Peyer's patch (tissue), 4 donors: ENCODE data around the gene NFIX. TPM values are rescaled to one million over a fixed set of nuclear protein-coding genes. Genes with fewer than 3 reads are reported as not detected.
A peak's percentile ranks its signal among the peaks of the same experiment; 100 is the strongest.

Experiments used
- DNase-seq, 3 donors: peaks; one replicate each; pipeline ENCODE4 v3.0.0-alpha.2; 2017 to 2019
- H3K27ac ChIP-seq, 4 donors: fragments of 200-600 bp; sonication (generic); one replicate each; pipeline ENCODE4 v1.5.1; 2016 to 2019
- H3K27me3 ChIP-seq, 2 donors: fragments of 200-600 bp; sonication (generic); one replicate each; pipeline ENCODE4 v1.5.1; 2019
- H3K36me3 ChIP-seq, 3 donors: fragments of 200-600 bp; sonication (generic); one replicate each; pipeline ENCODE4 v1.5.1; 2016 to 2019
- H3K4me1 ChIP-seq, 4 donors: fragments of 200-600 bp; sonication (generic); one replicate each; pipeline ENCODE4 v1.5.1; 2016 to 2019
- H3K4me3 ChIP-seq, 4 donors: fragments of 200-600 bp; sonication (generic); 1 replicate in 3 of 4; 2 replicates in 1 of 4; pipeline ENCODE4 v1.5.1; 2016 to 2019; ENCODE audit warnings: mild to moderate bottlenecking in 1 of 4
- H3K9me3 ChIP-seq, 4 donors: fragments of 200-600 bp; sonication (generic); one replicate each; pipeline ENCODE4 v1.5.1; 2016 to 2019; ENCODE audit warnings: mild to moderate bottlenecking in 1 of 4
- CTCF ChIP-seq, 6 experiments: fragments of 450-650 bp in 4 of 6; fragments of 200-600 bp in 2 of 6; sonication (generic) in 1 of 6; IDR thresholded peaks; one replicate each; pipeline ENCODE4 v1.5.1; 2017 to 2019; ENCODE audit warnings: antibody characterized with exemption in 6 of 6, mild to moderate bottlenecking in 3 of 6, moderate library complexity in 1 of 6
- POLR2A ChIP-seq, 2 donors: fragments of 450-650 bp; IDR thresholded peaks; one replicate each; pipeline ENCODE4 v1.5.1; 2017; ENCODE audit warnings: antibody characterized with exemption in 2 of 2, mild to moderate bottlenecking in 2 of 2, moderate library complexity in 2 of 2
- total RNA-seq, 4 donors: library from RNA; depleted of rRNA; stranded (reverse); fragments of >200 nt; gene quantifications; one replicate each; pipeline ENCODE4 v1.1.0, GENCODE V29; 2016

NFIX gene
- total RNA-seq, 4 donors from 2014 or later = 13.5 to 56.9 (median 40.0) TPM

GRCh38 chr19:12984683-12985048, 10.6 kb upstream of the NFIX start:
- H3K9me3 ChIP-seq = no peaks in the 10 kb centered on the region
- no peaks in the 10 kb centered on the region for H3K36me3 ChIP-seq
- TF ChIP-seq CTCF (IDR thresholded peaks at IDR 0.05) (no peak), POLR2A (IDR thresholded peaks at IDR 0.05) (no peak)
- peaks cover 8 to 29% (median 15%) of the 10 kb centered on the region in 4 donors for H3K4me1 ChIP-seq
- DNase-seq = no peak
- no peaks in the 10 kb centered on the region for H3K27me3 ChIP-seq
- H3K27ac ChIP-seq = peak overlapping the region in 3 of 4 donors; percentile 38 to 88 (median 60)
- H3K4me3 ChIP-seq = peak overlapping the region in 1 of 4 donors; percentile 26

- Histone ChIP-seq H3K27me3 (no peaks in the 10 kb centered on the region), H3K9me3 (no peaks in the 10 kb centered on the region)
Measured at GRCh38 chr19:12985049-12985776, 10.1 kb upstream of the NFIX start.

GRCh38 chr19:12986726-12987125, 8.5 kb upstream of the NFIX start:
- Histone ChIP-seq H3K4me1 (peaks cover 8 to 29% (median 15%) of the 10 kb centered on the region in 4 donors), H3K36me3 (no peaks in the 10 kb centered on the region), H3K9me3 (no peaks in the 10 kb centered on the region), H3K27me3 (no peaks in the 10 kb centered on the region), H3K4me3 (no peak overlapping the region), H3K27ac (no peak overlapping the region)
- TF ChIP-seq CTCF (IDR thresholded peaks at IDR 0.05) (no peak), POLR2A (IDR thresholded peaks at IDR 0.05) (no peak)
- DNase-seq = no peak

More at GRCh38 chr19:12985049-12985776, 10.1 kb upstream of the NFIX start:
- Histone ChIP-seq H3K27ac (peak overlapping the region in 3 of 4 donors; percentile 46 to 88 (median 60)), H3K36me3 (no peaks in the 10 kb centered on the region), H3K4me1 (peaks cover 8 to 29% (median 15%) of the 10 kb centered on the region in 4 donors), H3K4me3 (peak overlapping the region in 1 of 4 donors; percentile 26)
- peak in 2 of 6 experiments; percentile 2 to 24 for TF ChIP-seq CTCF (IDR thresholded peaks at IDR 0.05)
- TF ChIP-seq POLR2A (IDR thresholded peaks at IDR 0.05) = peak; percentile 50 to 64
- peak; percentile 58 to 93 (median 90) for DNase-seq

- Histone ChIP-seq H3K27me3 (no peaks in the 10 kb centered on the region), H3K27ac (no peak overlapping the region), H3K36me3 (no peaks in the 10 kb centered on the region), H3K9me3 (no peaks in the 10 kb centered on the region), H3K4me3 (no peak overlapping the region), H3K4me1 (peaks cover 8 to 29% (median 15%) of the 10 kb centered on the region in 4 donors)
- no peak for TF ChIP-seq POLR2A (IDR thresholded peaks at IDR 0.05)
- TF ChIP-seq CTCF (IDR thresholded peaks at IDR 0.05) = no peak
- DNase-seq = no peak
Measured at GRCh38 chr19:12987190-12987589, 8.1 kb upstream of the NFIX start.

- H3K27ac ChIP-seq = no peak overlapping the region
- peak in 1 of 3 donors; percentile 43 for DNase-seq
- no peak overlapping the region for H3K4me3 ChIP-seq
- TF ChIP-seq CTCF (IDR thresholded peaks at IDR 0.05) (no peak), POLR2A (IDR thresholded peaks at IDR 0.05) (no peak)
- H3K9me3 ChIP-seq = no peaks in the 10 kb centered on the region
- peaks cover 8 to 29% (median 15%) of the 10 kb centered on the region in 4 donors for H3K4me1 ChIP-seq
- H3K27me3 ChIP-seq = no peaks in the 10 kb centered on the region
- no peaks in the 10 kb centered on the region for H3K36me3 ChIP-seq
Measured at GRCh38 chr19:12987781-12988180, 7.5 kb upstream of the NFIX start.
